GM12872 (cell line): ENCODE data around the gene FER.

Experiments used
- CTCF ChIP-seq: IDR thresholded peaks from 3 replicates; pipeline ENCODE4 v1.5.1; 2011; ENCODE audit warnings: low read depth, mild to moderate bottlenecking, low read length, moderate library complexity; ENCODE audit not compliant: insufficient read depth

FER gene

GRCh38 chr5:108720391-108720790 lies 27.3 kb upstream of the FER start:
- no peak for TF ChIP-seq CTCF

GRCh38 chr5:108726446-108727235 lies 21.1 kb upstream of the FER start:
- no peak for TF ChIP-seq CTCF

- no peak for TF ChIP-seq CTCF
Measured at GRCh38 chr5:108727236-108727650, 20.5 kb upstream of the FER start.

DNA sequence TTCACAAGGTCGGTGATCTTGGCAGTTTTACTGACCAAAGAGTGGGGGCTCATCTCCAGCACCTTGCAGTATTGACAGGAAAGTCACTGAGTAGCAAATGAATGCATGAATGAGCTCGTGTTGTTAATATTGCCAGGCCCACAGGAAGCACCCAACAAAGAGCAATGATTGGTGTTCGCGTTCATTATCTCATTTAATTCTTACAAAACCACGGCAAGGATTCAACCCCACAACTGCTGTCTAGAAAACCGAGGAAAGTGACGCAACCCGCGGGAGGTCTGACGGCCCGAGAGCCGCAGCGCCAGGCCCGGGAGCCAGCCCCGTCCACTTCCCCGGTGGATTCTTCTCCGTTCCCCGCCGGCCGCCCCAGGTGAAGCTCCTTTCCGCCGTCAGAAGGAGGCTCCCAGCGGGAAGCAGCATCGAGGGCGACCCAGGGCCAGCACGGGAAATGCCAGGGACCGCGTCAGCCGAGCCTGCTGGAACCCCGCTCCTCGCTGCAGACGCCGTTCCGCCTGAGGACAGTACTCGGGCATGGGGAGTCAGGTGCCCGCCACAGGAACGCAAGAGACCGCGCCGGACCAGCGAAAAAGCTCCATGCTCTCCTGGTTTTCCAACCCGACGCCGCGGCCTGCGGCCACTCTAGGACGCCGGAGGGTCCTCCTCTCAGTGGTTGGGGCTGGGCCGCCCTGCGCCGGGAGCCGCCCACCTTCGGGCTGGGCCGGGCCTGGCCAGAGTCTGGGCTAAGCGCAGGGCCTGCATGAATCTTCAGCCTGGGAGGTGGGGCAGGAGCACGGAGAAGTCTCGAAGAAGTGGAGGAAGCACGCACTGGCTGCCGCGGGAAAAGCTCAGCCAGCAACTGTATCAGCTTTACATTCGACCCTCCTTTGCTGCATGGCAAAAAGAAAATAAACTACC lies 19.8 kb upstream of the FER start:
- no peak for TF ChIP-seq CTCF

- no peak for TF ChIP-seq CTCF
Measured at GRCh38 chr5:108728566-108729241, 19.0 kb upstream of the FER start.

DNA sequence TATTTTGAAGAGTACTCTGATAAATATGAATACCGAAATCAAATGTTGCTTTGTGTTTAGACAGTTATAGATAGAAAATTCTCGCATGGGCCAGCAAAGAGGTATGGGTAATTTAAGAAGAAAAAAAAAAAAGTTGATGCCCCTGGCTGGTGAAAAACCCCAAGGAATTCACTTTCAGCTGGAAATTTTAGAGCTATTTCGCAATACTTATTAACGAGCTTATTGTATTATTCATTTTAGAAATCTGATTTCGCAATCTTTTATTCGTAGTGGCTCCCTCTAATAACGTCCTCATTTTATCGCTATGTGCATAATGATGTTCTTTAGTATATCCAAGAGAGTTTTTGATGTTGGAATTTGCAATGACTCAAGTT lies 18.5 kb upstream of the FER start:
- no peak for TF ChIP-seq CTCF

DNA sequence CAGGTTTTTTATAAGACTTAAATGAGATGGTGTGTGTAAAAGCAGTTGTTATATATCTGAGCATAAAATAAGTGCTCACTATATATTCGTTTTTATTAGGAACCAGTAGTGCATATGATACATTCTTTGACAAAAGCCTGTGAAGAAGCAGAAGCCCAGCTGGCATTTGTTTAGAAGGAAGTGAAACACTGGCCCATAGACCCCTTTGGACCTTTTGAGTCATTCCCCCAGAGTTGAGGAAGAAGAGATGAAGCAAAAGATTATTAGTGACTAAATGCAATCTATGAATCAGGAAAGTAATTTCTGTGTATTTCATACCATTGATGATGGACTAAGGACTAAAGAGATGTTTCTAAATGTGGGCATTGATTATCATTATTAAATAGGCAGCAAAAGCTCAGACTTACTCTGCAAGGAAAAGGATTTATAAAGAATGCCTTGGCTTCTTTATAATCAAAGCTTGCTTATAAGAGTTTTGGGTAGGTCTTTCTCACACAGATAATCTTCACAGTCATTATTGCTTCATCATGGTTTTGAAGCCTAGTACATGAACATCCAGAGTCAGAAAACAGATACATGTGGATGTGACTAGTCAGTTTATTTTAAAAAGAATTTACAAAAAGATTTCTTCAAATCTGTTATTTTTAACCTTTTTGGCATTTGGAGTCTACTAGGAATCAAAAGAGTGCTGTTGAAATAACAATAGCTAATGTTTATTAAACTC lies 16.9 kb upstream of the FER start:
- no peak for TF ChIP-seq CTCF
